ENCODE measurements around the gene ZBED3.

DNA sequence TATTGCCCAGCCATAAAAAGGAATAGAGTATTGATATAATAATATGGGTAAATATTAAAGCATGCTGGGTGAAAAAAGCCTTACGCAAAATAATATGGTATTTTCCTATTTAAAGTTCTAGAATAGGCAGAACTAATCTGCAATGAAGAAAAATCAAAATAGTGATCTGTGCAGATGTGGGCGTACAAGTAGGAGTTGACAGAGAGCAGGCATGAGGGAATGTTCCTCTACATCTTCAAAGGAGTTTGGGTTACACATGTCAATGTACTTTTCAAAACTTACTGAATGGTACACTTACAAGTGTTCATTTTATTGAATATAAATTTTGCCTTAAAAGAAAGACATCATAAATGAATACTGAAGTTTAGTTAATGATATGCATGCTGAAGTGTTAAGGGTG is 33.0 kb upstream of the ZBED3 start:
- no peak for TF ChIP-seq FOS (IDR thresholded peaks at IDR 0.05; ENCODE audit: low read depth, low read length)
- TF ChIP-seq, protein P1, sequence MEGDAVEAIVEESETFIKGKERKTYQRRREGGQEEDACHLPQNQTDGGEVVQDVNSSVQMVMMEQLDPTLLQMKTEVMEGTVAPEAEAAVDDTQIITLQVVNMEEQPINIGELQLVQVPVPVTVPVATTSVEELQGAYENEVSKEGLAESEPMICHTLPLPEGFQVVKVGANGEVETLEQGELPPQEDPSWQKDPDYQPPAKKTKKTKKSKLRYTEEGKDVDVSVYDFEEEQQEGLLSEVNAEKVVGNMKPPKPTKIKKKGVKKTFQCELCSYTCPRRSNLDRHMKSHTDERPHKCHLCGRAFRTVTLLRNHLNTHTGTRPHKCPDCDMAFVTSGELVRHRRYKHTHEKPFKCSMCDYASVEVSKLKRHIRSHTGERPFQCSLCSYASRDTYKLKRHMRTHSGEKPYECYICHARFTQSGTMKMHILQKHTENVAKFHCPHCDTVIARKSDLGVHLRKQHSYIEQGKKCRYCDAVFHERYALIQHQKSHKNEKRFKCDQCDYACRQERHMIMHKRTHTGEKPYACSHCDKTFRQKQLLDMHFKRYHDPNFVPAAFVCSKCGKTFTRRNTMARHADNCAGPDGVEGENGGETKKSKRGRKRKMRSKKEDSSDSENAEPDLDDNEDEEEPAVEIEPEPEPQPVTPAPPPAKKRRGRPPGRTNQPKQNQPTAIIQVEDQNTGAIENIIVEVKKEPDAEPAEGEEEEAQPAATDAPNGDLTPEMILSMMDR (conservative IDR thresholded peaks at IDR 0.05; ENCODE audit: low read depth, low read length), result no peak
- no peak for TF ChIP-seq POLR2A (IDR thresholded peaks at IDR 0.05; ENCODE audit: low read depth, low read length)
- no peak for TF ChIP-seq MXI1 (IDR thresholded peaks at IDR 0.05; ENCODE audit: borderline replicate concordance, low read depth, low read length)
- no peak for TF ChIP-seq RFX5 (IDR thresholded peaks at IDR 0.05; ENCODE audit: low read depth, low read length)
- TF ChIP-seq NFE2L2 (IDR thresholded peaks at IDR 0.05; ENCODE audit: low read depth, low read length), result no peak
- TF ChIP-seq, protein P2, sequence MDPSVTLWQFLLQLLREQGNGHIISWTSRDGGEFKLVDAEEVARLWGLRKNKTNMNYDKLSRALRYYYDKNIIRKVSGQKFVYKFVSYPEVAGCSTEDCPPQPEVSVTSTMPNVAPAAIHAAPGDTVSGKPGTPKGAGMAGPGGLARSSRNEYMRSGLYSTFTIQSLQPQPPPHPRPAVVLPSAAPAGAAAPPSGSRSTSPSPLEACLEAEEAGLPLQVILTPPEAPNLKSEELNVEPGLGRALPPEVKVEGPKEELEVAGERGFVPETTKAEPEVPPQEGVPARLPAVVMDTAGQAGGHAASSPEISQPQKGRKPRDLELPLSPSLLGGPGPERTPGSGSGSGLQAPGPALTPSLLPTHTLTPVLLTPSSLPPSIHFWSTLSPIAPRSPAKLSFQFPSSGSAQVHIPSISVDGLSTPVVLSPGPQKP (IDR thresholded peaks at IDR 0.05; ENCODE audit: borderline replicate concordance, low read depth, low read length), result no peak
- TF ChIP-seq SMC3 (IDR thresholded peaks at IDR 0.05; ENCODE audit: low read depth, low read length), result no peak
- TF ChIP-seq RAD21 (IDR thresholded peaks at IDR 0.05; ENCODE audit: low read length), result no peak
- TF ChIP-seq, protein P3, sequence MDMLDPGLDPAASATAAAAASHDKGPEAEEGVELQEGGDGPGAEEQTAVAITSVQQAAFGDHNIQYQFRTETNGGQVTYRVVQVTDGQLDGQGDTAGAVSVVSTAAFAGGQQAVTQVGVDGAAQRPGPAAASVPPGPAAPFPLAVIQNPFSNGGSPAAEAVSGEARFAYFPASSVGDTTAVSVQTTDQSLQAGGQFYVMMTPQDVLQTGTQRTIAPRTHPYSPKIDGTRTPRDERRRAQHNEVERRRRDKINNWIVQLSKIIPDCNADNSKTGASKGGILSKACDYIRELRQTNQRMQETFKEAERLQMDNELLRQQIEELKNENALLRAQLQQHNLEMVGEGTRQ (IDR thresholded peaks at IDR 0.05; ENCODE audit: low read depth, low read length), result no peak
- no peak for TF ChIP-seq RCOR1 (IDR thresholded peaks at IDR 0.05; ENCODE audit: insufficient replicate concordance, low read length)
